Uterus (tissue), 2 donors: ENCODE data around the gene NLRP10.

ENCODE experiments used
- POLR2A ChIP-seq, 2 donors: fragments of 450-650 bp; IDR thresholded peaks; one replicate each; pipeline ENCODE4 v1.6.1; 2016; ENCODE audit warnings: antibody characterized with exemption in 2 of 2, mild to moderate bottlenecking in 1 of 2, moderate library complexity in 1 of 2
- TF ChIP-seq, protein P1 (sequence below), 4 experiments: fragments of 200-600 bp in 2 of 4; fragments of 450-650 bp in 2 of 4; sonication (generic) in 2 of 4; IDR thresholded peaks; one replicate each; pipeline ENCODE4 v1.5.1; 2016 to 2019; ENCODE audit warnings: antibody characterized with exemption in 4 of 4, mild to moderate bottlenecking in 2 of 4, moderate library complexity in 1 of 4

DNA sequence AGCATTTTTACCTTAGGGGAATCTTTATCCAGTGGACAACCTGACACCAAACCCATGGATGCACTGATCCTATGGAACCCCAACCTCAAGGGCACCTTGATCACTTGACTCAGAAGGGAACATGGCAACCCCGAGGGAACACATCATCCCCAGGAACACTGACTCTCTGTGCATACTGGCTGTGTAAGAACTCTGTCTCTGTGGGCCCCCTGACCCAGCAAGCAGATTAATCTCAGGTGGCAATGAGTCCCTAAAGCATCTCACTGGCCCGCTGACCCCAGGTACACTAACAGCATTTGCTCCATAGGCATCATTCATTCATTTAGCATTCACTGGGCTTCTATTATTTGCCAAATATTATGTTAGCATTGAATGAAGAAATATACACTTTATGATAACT lies 38.8 kb upstream of the NLRP10 start:
- no peak for TF ChIP-seq POLR2A (IDR thresholded peaks at IDR 0.05)
- TF ChIP-seq, protein P1, sequence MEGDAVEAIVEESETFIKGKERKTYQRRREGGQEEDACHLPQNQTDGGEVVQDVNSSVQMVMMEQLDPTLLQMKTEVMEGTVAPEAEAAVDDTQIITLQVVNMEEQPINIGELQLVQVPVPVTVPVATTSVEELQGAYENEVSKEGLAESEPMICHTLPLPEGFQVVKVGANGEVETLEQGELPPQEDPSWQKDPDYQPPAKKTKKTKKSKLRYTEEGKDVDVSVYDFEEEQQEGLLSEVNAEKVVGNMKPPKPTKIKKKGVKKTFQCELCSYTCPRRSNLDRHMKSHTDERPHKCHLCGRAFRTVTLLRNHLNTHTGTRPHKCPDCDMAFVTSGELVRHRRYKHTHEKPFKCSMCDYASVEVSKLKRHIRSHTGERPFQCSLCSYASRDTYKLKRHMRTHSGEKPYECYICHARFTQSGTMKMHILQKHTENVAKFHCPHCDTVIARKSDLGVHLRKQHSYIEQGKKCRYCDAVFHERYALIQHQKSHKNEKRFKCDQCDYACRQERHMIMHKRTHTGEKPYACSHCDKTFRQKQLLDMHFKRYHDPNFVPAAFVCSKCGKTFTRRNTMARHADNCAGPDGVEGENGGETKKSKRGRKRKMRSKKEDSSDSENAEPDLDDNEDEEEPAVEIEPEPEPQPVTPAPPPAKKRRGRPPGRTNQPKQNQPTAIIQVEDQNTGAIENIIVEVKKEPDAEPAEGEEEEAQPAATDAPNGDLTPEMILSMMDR (IDR thresholded peaks at IDR 0.05) = no peak
